ENCODE data around the gene SEC16B. TPM values are rescaled to one million over a fixed set of nuclear protein-coding genes. Genes with fewer than 3 reads are reported as not detected.

The SEC16B gene
- total RNA-seq, 1 experiment from 2014 or later, result 0.39 TPM

GRCh38 chr1:177958092-177958491 is 11.8 kb downstream of the SEC16B start:
- ATAC-seq, result no peak
- CTCF ChIA-PET, result no interaction called here
- POLR2A ChIA-PET, result no interaction called here
- Histone ChIP-seq H3K9me3 (ENCODE audit: control insufficient read depth, insufficient read depth, low read depth, low read length) (no peaks in the 10 kb centered on the region), H3K4me3 (ENCODE audit: low read depth in 2 of 2, low read length in 2 of 2) (no peak overlapping the region), H3K36me3 (ENCODE audit: control insufficient read depth, insufficient read depth, low read length) (no peaks in the 10 kb centered on the region), H3K4me1 (ENCODE audit: control insufficient read depth, insufficient read depth, low read length) (no peaks in the 10 kb centered on the region), H3K27me3 (ENCODE audit: control insufficient read depth, insufficient read depth, low read length) (no peaks in the 10 kb centered on the region), H3K27ac (ENCODE audit: low read length) (no peak overlapping the region)
- no peak for DNase-seq (ENCODE audit: low read depth, low spot score)
- intact Hi-C loops (cut with micrococcal nuclease; ENCODE audit: unreplicated experiment) (loop anchor here (2.0 kb wide), 1 partner anchor 79 kb away; no protein-coding TSS in a partner anchor), in situ Hi-C loops (cut with HindIII; ENCODE audit: low pct_unique_long_range_greater_than_20kb, low sequenced_read_pairs) (no loop called here)
- no peak for TF ChIP-seq CTCF (IDR thresholded peaks at IDR 0.05)
- no peak for TF ChIP-seq REST (IDR thresholded peaks at IDR 0.05; ENCODE audit: insufficient read depth in 1 of 2, low read depth in 2 of 2, low read length in 1 of 2)
- no peak for TF ChIP-seq SIN3A (IDR thresholded peaks at IDR 0.05; ENCODE audit: borderline replicate concordance, insufficient read depth, low read depth, low read length)
- TF ChIP-seq POLR2AphosphoS5 (IDR thresholded peaks at IDR 0.05; ENCODE audit: low read depth, low read length), result no peak
- TF ChIP-seq TCF7L2 (IDR thresholded peaks at IDR 0.05; ENCODE audit: low read depth, low read length), result no peak
- no TSS peak for BruUV-seq (replicated peaks)

- no peaks in the 10 kb centered on the region for H3K4me1 ChIP-seq (ENCODE audit: control insufficient read depth, insufficient read depth, low read length)
- CTCF ChIA-PET, result interaction anchor here (0.6 kb wide), 1 partner anchor 57 kb away, joined by 3 read pairs; no protein-coding TSS in a partner anchor
- H3K27ac ChIP-seq (ENCODE audit: low read length), result no peak overlapping the region
- in situ Hi-C loops (cut with HindIII; ENCODE audit: low pct_unique_long_range_greater_than_20kb, low sequenced_read_pairs) (no loop called here), intact Hi-C loops (cut with micrococcal nuclease; ENCODE audit: unreplicated experiment) (no loop called here)
- H3K9me3 ChIP-seq (ENCODE audit: control insufficient read depth, insufficient read depth, low read depth, low read length), result no peaks in the 10 kb centered on the region
- H3K36me3 ChIP-seq (ENCODE audit: control insufficient read depth, insufficient read depth, low read length), result no peaks in the 10 kb centered on the region
- POLR2A ChIA-PET, result no interaction called here
- H3K4me3 ChIP-seq (ENCODE audit: low read depth in 2 of 2, low read length in 2 of 2), result no peak overlapping the region
- ATAC-seq, result no peak
- DNase-seq (ENCODE audit: low read depth, low spot score), result no peak
- TF ChIP-seq TCF7L2 (IDR thresholded peaks at IDR 0.05; ENCODE audit: low read depth, low read length) (no peak), REST (IDR thresholded peaks at IDR 0.05; ENCODE audit: insufficient read depth in 1 of 2, low read depth in 2 of 2, low read length in 1 of 2) (no peak), SIN3A (IDR thresholded peaks at IDR 0.05; ENCODE audit: borderline replicate concordance, insufficient read depth, low read depth, low read length) (no peak), CTCF (IDR thresholded peaks at IDR 0.05) (no peak), POLR2AphosphoS5 (IDR thresholded peaks at IDR 0.05; ENCODE audit: low read depth, low read length) (no peak)
- BruUV-seq (replicated peaks), result no TSS peak
- H3K27me3 ChIP-seq (ENCODE audit: control insufficient read depth, insufficient read depth, low read length), result no peaks in the 10 kb centered on the region
Observed at GRCh38 chr1:177954076-177954475, 15.8 kb downstream of the SEC16B start.

Measured in Panc1 (cell line).